COLO668 (cell line): ENCODE results near the gene SLC25A29.
A peak's percentile ranks its signal among the peaks of the same experiment; 100 is the strongest.
"Not testable (repeated sequence)": the region's sequence is repeated elsewhere in the genome, so short reads cannot be mapped to it uniquely, and the experiment has no call there.

Experiments
- DNase-seq: peaks from one replicate; lab custom pipeline; 2025; ENCODE audit not compliant: unreplicated experiment; lab: John Stamatoyannopoulos, UW

SLC25A29 gene

DNA sequence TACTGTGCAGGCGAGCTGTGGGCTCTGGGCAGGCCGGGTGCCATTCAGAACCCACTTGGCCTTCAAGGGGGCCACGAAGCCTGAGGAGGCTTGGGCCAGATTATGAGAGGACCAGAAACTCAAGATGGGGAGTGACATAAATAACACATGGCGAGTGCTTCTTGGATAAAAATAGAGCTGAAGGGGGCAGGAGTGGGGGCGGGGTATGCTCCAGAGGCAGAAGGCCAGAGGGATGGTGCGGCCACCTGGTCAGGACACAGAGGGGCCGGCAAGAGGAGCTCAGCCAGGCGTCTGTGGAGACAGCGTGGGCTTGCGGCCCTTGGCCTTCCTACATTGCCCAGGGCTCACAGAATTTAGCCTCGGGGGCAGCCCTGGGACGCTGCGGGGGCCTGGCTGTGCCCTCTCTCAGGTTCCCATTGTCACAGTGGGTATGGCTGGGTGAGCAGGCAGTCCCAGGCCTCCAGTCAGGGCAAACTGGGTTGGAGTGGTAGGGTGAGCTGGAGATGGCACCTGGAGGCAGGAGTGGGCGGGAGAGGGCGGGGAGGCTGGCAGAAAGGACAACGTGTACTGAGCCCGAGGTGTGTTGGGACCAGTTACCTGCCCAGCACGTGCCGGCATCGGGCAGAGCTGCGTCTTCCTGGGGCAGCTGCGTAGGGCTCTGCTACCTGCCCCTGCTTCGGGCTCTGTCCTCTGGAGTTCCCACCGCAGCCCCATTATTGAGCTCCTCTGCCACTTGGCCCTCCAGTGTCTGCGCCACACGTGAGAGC lies 7.4 kb upstream of the SLC25A29 start:
- DNase-seq, result peak; percentile 29

DNA sequence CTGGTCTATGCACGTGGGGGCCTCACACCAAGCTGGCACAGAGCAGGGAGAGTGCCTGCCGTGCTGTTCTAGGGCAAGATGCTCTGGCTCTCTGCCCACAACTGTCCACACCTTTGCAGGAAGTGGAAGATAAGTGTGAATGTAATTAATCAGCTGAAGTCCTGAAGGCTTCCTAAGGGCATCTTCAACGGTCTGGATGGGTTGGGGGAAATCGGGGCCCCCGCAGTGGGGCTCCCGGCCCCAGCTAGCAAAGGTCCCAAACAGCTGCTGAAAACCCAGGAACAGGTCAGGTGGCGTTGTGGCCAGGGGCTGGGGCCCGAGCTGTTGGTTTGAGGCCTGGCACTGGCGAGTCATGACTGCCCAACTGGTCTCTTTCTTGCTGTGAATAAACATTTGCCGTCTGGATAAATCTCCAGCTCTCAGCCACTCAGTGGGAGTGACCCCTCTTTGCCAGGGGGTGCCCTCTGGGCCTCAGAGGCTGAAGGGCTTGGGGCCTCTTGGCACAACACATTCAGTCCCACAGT lies 6.7 kb upstream of the SLC25A29 start:
- DNase-seq, result peak; percentile 55

GRCh38 chr14:100312110-100312876 lies 6.0 kb upstream of the SLC25A29 start:
- DNase-seq, result peak; percentile 31

DNA sequence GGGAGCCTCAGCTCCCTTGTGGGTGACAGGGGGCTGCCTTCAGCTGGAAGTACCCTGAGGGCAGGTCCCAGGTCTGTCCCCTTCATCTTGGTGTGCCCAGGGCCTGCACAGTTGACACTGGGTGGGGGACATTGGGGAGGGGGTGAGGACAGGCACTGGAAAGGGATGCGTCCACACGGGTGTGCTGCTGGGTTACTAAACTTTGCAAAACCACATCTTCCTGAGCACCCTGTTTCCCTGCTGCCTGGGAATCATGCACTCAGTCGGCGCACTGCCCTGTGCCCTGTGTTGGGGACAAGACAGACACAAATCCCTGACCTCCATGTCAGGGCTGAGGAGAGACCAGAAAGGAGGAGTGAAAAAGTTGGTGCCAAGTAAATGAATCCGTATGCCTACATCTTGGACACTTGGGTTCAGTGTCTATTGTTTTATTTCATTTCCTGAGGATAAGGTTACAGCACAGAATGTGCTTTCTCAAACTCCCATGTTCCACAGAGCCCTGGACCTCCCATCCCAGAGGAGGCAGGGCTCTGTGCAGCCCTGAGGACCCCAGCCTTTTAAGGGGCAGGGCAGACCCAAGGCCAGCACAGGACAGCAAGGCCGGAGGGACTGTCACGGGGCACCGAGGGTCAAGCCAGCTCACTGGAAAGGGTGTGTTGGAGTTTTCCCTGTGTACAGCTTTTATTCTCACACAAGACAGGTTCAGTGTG lies 2.9 kb upstream of the SLC25A29 start:
- no peak for DNase-seq

DNA sequence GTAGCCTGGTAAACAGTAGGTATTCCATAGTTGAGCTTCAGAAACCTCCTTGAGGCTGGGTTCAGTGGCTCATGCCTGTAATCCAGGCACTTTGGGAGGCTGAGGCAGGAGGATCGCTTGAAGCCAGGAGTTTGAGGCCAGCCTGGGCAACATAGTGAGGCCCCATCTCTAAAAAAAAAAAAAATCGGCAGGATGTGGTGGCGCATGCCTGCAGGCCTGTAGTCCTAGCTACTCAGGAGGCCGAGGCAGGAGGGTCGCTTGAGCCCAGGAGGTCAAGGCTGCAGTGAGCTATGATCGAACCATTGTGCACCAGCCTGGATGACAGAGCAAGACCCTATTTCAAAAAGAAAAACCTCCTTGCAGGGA lies 2.2 kb upstream of the SLC25A29 start:
- not testable (repeated sequence) for DNase-seq

DNA sequence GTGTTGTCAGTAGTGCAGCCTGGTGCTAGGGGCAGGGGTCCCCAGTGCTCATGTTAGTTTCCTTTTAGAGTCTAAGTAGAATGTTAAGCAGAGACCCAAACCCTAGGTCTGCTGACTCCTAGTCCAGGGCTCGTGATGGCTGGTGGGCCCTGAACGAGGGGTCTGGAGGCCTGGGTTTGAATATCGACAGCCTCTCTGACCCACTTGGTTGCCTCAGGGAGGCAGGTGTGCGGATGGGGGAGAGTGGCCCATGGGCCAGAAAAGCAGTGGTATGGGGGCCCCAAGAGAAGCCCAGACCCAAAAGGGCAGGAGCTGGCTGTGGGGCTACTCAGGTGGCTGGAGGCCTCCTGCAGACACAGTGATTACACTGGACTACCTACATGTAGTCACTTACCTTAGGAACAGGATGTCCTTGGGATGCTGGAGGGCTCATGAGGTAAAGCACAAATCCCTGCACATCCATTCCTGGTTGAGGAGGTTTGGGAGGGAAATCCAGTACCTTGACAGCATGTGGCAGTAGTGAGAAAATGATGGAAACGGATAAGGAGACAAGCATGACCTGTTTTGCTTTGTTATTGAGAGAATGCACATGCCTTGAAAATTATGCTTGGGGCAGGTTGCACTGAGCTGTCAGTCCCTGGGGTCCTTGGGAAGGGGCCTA lies 1.7 kb upstream of the SLC25A29 start:
- no peak for DNase-seq

GRCh38 chr14:100306998-100307765 lies 938 bp upstream of the SLC25A29 start:
- DNase-seq, result peak; percentile 62

DNA sequence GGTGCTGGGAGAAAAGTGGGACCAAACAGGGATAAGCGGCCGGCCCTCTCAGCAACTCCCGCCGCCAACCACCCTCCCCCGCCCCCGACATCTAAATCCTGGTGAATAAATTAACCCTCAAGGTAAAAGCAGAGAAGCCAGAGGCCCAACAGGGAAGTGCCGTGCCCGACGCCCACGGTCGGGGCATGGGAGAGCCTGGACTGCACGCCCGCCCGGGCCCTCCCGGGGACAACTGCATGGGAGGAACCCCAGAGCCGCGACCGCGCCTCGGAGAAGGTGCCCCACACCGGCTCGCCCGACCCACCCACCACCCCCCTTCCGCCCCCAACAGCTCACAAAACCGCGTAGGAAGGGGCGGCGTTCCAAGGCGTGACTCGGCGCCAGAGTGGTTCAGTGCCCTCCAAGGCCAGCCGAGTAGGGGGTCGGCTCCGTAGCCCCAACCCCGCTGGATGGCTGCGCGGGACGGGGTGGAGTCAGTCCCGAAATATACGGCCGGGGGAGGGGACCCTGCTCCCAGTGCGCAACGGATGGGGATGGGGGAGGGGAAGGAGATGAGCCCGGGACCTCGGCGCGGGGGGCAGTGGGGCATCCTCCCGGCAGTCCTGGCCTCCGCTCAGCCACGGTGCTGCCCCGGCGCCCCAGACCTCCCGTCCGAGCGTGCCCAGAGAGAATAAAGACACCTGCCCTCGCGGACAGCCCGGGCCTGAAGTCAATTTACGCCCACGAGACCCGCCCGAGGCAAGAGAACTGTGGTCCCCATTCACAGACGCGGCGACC lies 732 bp downstream of the SLC25A29 start:
- DNase-seq, result peak; percentile 65

GRCh38 chr14:100304825-100305323 lies 1.4 kb downstream of the SLC25A29 start:
- peak; percentile 65 for DNase-seq

DNA sequence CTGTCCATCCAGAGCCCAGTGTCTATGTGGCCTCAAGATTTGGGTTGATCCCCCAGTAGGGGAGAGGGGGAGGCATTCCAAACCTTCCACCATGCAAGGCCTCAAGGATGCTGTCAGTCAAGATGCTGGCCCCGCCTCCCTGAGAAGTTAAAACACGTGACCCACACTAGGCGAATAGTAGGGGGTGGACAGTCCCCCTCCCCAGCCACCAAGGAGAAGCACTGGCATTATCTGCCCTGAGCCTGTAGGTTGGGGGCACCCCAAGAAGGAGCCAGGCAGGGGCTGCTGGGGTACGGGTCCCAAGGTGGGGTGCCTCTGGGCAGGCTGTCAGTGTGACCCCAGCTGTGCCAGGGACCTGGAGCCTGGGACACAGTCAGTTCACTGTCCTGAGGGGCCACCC lies 2.3 kb downstream of the SLC25A29 start:
- no peak for DNase-seq

GRCh38 chr14:100303179-100303578 lies 3.1 kb downstream of the SLC25A29 start:
- DNase-seq, result peak; percentile 51

DNA sequence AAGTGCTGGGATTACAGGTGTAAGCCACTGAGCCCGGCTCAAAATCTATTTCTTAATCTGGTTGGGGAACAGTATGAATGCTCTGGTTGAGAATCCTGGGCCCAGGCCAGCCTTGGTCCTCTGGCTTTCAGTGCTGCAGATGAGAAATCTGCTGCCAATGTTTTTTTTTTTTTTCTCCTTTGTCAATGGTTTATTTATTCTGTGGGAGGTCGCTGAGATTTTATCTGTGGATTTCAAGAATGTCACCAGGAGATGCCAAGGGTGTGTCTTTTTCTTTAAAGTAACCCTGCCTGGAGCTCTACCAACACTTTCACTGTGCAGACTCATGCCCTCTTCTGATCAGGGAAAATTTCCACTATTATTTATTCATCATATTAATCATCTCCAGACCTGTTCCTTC lies 3.6 kb downstream of the SLC25A29 start:
- DNase-seq, result no peak

GRCh38 chr14:100299238-100299560 lies 7.0 kb downstream of the SLC25A29 start:
- no peak for DNase-seq

GRCh38 chr14:100298551-100299237 lies 7.5 kb downstream of the SLC25A29 start:
- DNase-seq, result no peak

DNA sequence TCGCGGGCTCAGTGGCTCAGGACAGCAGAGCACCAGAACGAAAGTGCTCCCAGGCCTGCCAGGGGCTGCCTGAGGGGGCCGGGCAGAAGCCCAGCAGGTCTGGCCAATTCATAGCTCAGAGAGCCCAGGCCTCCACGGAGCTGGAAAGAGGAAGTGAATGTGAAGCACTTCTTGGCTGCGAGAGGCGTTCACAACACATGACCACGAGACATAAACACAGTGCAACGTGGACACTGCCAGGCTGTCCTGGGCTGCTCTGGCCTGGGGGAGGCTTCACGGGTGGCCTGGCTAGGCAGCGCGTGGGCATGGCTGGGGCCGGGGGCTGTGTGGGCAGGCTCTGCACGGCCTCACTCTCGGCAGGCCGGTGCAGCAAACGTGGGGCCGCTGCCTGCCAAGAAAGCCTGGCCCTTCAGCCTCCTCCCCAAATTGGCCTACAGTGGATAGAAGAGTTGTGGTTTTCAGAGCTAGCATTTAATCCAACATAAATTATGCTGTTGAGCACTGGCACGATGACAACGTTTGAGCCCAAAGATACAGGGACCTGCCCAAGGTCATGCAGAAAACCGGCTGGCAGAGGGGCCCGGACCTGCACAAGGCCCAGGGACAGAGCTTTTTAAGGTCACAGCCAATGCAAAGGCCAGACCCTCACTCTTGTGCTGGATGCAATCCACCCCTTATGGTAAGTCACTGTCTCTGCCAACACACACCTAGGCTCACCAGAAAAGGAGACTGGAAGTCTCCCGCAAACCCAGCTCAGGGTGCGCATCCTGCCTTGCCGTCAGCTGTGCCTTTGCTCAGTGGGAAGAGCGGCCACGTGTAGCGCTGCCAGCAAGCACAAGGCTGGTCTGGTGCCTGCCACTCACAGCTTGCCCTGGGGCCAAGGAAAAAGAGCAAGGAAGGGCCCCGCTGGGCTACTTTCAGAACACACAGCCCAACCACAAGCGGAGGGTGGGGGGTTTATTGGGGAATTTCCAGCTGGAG lies 8.6 kb downstream of the SLC25A29 start:
- DNase-seq, result no peak

GRCh38 chr14:100296729-100297128 lies 9.5 kb downstream of the SLC25A29 start:
- not testable (repeated sequence) for DNase-seq

DNA sequence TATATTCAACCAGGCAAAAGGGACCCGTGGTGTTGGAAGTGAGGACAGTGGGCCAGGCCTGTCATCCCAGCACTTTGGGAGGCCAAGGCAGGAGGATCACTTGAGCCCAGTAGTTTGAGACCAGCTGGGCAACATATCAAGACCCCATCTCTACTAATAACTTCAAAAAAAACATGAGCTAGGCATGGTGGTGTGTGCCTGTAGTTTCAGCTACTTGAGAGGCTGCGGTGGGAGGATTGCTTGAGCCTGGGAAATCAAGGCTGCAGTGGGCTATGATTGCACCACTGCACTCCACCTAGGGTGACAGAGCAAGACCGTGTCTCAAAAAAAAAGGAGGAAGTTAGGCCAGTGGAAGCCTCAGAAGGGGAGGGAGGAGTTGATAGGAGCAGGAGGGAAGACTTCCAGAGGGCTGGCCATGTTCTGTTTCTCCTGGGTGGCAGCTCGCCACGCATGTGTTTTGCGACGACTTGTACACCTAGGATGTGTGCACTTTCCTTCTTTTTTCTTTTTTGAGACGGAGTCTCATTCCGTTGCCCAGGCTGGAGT lies 10.1 kb downstream of the SLC25A29 start:
- DNase-seq, result no peak
